HepG2 (cell line): ENCODE results near the gene CTNNA3. TPM values are rescaled to one million over a fixed set of nuclear protein-coding genes. Genes with fewer than 3 reads are reported as not detected.

Experiments
- ATAC-seq: fragments of 200-7000 bp; cut with Tn5 transposase; 3 replicates; pipeline ENCODE4 v1.9.1; 2020; ENCODE audit warnings: mild to moderate bottlenecking, moderate library complexity
- BruUV-seq: library from RNA; stranded (reverse); fragments of 400-500 nt; replicated peaks from 2 replicates; lab custom pipeline; 2021; lab: Mats Ljungman, UMichigan
- CTCF ChIA-PET: fragments of 300-600 bp; formaldehyde crosslinking; extraction: SDS; loops from one replicate; lab custom pipeline; 2021; ENCODE audit warnings: low total read pairs, inconsistent platforms, low intra/inter-chr PET ratio; lab: Yijun Ruan, JAX
- POLR2A ChIA-PET: fragments of 350-600 bp; sonication (Branson Sonifier 250); formaldehyde crosslinking; loops from one replicate; lab custom pipeline; 2020; ENCODE audit warnings: antibody characterized with exemption, inconsistent platforms; lab: Yijun Ruan, JAX
- DNase-seq: peaks from one replicate; pipeline ENCODE4 v3.0.0-alpha.2; 2015; ENCODE audit warnings: low spot score
- FAIRE-seq: peaks from 3 replicates; lab custom pipeline; 2011; peaks lifted over from hg19 to GRCh38; lab: Jason Lieb, UNC
- H2AFZ ChIP-seq: one replicate; pipeline ENCODE4 v1.6.1; 2011; ENCODE audit warnings: low read length, inconsistent platforms
- H3K27ac ChIP-seq: fragments of 300-600 bp; 3 replicates; pipeline ENCODE4 v1.8.0; 2011; ENCODE audit warnings: mixed run types, mild to moderate bottlenecking, mixed read lengths, low read length, inconsistent platforms; ENCODE audit not compliant: insufficient read depth; ENCODE audit errors: extremely low read length
- H3K27me3 ChIP-seq, 2 experiments: fragments of 200-600 bp in 1 of 2; 2 replicates in 1 of 2; 3 replicates in 1 of 2; pipeline versions ENCODE4 v1.6.0 to v1.8.0; 2011; ENCODE audit warnings: low read length in 2 of 2, mild to moderate bottlenecking in 2 of 2, moderate library complexity in 2 of 2, inconsistent platforms in 1 of 2; ENCODE audit not compliant: insufficient read depth in 2 of 2, control insufficient read depth in 1 of 2
- H3K36me3 ChIP-seq, 2 experiments: fragments of 200-600 bp in 1 of 2; replicated peaks in 1 of 2; 2 replicates in 1 of 2; 3 replicates in 1 of 2; pipeline versions ENCODE4 v1.5.1 to v1.8.0; 2011; ENCODE audit warnings: low read length in 2 of 2, inconsistent platforms in 1 of 2; ENCODE audit not compliant: insufficient read depth in 2 of 2, control insufficient read depth in 1 of 2
- H3K4me1 ChIP-seq: 2 replicates; pipeline ENCODE4 v1.5.1; 2012; ENCODE audit warnings: low read length, inconsistent platforms; ENCODE audit not compliant: insufficient read depth
- H3K4me2 ChIP-seq: 2 replicates; pipeline ENCODE4 v1.6.0; 2011; ENCODE audit warnings: low read depth, low read length, inconsistent platforms
- H3K4me3 ChIP-seq, 3 experiments: fragments of 200-600 bp in 1 of 3; sonication (generic), shearing (Covaris generic) in 1 of 3; replicated peaks in 1 of 3; 2 replicates each; pipeline ENCODE4 v1.5.1; 2011 to 2016; ENCODE audit warnings: low read length in 3 of 3, inconsistent platforms in 2 of 3, low read depth in 2 of 3, mild to moderate bottlenecking in 2 of 3, control low read depth in 1 of 3, mixed read lengths in 1 of 3; ENCODE audit not compliant: insufficient read depth in 1 of 3
- H3K79me2 ChIP-seq: one replicate; pipeline ENCODE4 v1.6.1; 2011; ENCODE audit warnings: low read length, inconsistent platforms; ENCODE audit not compliant: insufficient read depth
- H3K9ac ChIP-seq: 2 replicates; pipeline ENCODE4 v1.6.0; 2011; ENCODE audit warnings: mild to moderate bottlenecking, low read depth, low read length, inconsistent platforms; ENCODE audit not compliant: insufficient read depth
- H3K9me3 ChIP-seq: 2 replicates; pipeline ENCODE4 v1.5.1; 2012; ENCODE audit warnings: mild to moderate bottlenecking, low read length
- H4K20me1 ChIP-seq: 2 replicates; pipeline ENCODE4 v1.6.0; 2011; ENCODE audit warnings: inconsistent platforms, mild to moderate bottlenecking, low read length, moderate library complexity; ENCODE audit not compliant: insufficient read depth
- MAFK ChIP-seq, 2 experiments: IDR thresholded peaks in 1 of 2; conservative IDR thresholded peaks in 1 of 2; 2 replicates each; pipeline ENCODE4 v1.6.1; 2011; ENCODE audit warnings: improper control_type of control experiment in 2 of 2, low read length in 2 of 2
- NFKBIZ ChIP-seq: IDR thresholded peaks from 2 replicates; pipeline ENCODE4 v1.6.1; 2018; ENCODE audit warnings: missing genetic modification reagents, missing compliant biosample characterization
- NR2F1 ChIP-seq, 2 experiments: fragments of 450-650 bp in 1 of 2; formaldehyde crosslinking in 1 of 2; IDR thresholded peaks; 2 replicates each; pipeline versions ENCODE4 v1.5.0 to v1.6.1; 2016 to 2020; ENCODE audit warnings: mild to moderate bottlenecking in 1 of 2, missing compliant biosample characterization in 1 of 2, missing genetic modification reagents in 1 of 2, moderate library complexity in 1 of 2
- PHF8 ChIP-seq: sonication (generic); formaldehyde crosslinking; IDR thresholded peaks from 2 replicates; pipeline ENCODE4 v1.5.0; 2020; ENCODE audit warnings: missing genetic modification reagents
- ZFP36 ChIP-seq: fragments of 150-350 bp; IDR thresholded peaks from 2 replicates; pipeline ENCODE4 v1.6.1; 2018; ENCODE audit warnings: borderline replicate concordance, low read length, low read depth; ENCODE audit not compliant: partially characterized antibody
- ZKSCAN8 ChIP-seq: IDR thresholded peaks from 2 replicates; pipeline ENCODE4 v1.6.1; 2016; ENCODE audit warnings: borderline replicate concordance, missing genetic modification reagents, missing compliant biosample characterization
- WGBS: methylation state at CpG from one replicate; pipeline ENCODE4 v1.1.6; 2017; ENCODE audit warnings: low lambda C conversion rate; 5-methylcytosine and 5-hydroxymethylcytosine counted together
- in situ Hi-C: cut with HindIII; loops from 2 replicates; pipeline ENCODE4 v1.10.0; 2017; ENCODE audit warnings: low pct_unique_long_range_greater_than_20kb; ENCODE audit not compliant: extremely low pct_ligation_motif_present
- intact Hi-C: fragments of 100-400 bp; cut with micrococcal nuclease; formaldehyde crosslinking; loops from one replicate; pipeline ENCODE4 v1.10.0; 2022; ENCODE audit not compliant: unreplicated experiment
- polyA plus RNA-seq, 8 experiments: library from polyadenylated mRNA; depleted of rRNA in 3 of 8; stranded (reverse) in 7 of 8; unstranded in 1 of 8; fragments of >200 nt; fragmentation: Illumina TruSeq in 4 of 8; extraction: Trizol in 4 of 8; gene quantifications; 2 replicates each; pipeline versions ENCODE4 v1.2.1 to v1.2.3, GENCODE V29; 2011 to 2016; ENCODE audit warnings: low read depth in 4 of 8, missing spikeins in 1 of 8, mixed read lengths in 1 of 8; ENCODE audit not compliant: insufficient read depth in 1 of 8
- total RNA-seq, 5 experiments: library from RNA; depleted of rRNA; stranded (reverse); fragments of >200 nt; fragmentation: Illumina TruSeq; extraction: Trizol; gene quantifications; 2 replicates each; pipeline ENCODE4 v1.2.3, GENCODE V29; 2016; ENCODE audit warnings: low read depth in 1 of 5
- TF ChIP-seq, protein P1 (sequence below): sonication (generic); formaldehyde crosslinking; IDR thresholded peaks from 2 replicates; pipeline ENCODE4 v1.4.0; 2020; ENCODE audit warnings: mild to moderate bottlenecking, low read depth, missing genetic modification reagents

Gene CTNNA3
- total and polyA plus RNA-seq, 2 of the 13 experiments (the other 11 are each of a cell fraction or from before 2014, with no cell fraction given), result not detected

DNA sequence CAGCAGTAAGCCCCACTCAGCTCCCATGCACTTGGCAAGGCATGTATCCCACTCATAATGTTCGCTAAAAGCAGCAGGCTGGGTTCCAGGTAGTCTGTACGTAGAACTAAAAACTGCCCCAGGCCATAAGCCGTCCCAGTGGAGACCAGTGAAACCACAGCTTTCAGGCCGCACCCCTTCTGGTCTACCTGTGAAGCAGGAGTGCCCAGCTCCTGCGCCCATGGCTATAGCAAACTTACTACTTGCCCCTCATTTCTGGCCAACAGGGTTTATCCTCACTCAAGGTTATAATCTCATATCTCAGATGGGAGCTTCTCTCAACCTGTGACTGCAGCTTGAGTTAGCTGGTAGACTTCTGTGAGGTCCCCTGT is 1108.3 kb downstream of the CTNNA3 start (continued):
- TF ChIP-seq, protein P1, sequence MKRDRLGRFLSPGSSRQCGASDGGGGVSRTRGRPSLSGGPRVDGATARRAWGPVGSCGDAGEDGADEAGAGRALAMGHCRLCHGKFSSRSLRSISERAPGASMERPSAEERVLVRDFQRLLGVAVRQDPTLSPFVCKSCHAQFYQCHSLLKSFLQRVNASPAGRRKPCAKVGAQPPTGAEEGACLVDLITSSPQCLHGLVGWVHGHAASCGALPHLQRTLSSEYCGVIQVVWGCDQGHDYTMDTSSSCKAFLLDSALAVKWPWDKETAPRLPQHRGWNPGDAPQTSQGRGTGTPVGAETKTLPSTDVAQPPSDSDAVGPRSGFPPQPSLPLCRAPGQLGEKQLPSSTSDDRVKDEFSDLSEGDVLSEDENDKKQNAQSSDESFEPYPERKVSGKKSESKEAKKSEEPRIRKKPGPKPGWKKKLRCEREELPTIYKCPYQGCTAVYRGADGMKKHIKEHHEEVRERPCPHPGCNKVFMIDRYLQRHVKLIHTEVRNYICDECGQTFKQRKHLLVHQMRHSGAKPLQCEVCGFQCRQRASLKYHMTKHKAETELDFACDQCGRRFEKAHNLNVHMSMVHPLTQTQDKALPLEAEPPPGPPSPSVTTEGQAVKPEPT, result no peak

GRCh38 chr10:66586897-66587679 is 1108.9 kb downstream of the CTNNA3 start:
- WGBS, result 0% methylated on average over 2 of the region's 4 CpGs
- Histone ChIP-seq H4K20me1 (no peaks in the 10 kb centered on the region), H3K79me2 (no peaks in the 10 kb centered on the region), H3K9me3 (peaks cover 28% of the 10 kb centered on the region), H3K4me2 (no peak overlapping the region), H3K27me3 (no peaks in the 10 kb centered on the region), H3K27ac (no peak overlapping the region), H2AFZ (no peak overlapping the region), H3K4me1 (no peaks in the 10 kb centered on the region), H3K9ac (no peak overlapping the region), H3K36me3 (no peaks in the 10 kb centered on the region), H3K4me3 (no peak overlapping the region)
- in situ Hi-C loops (no loop called here), intact Hi-C loops (no loop called here)
- no TSS peak for BruUV-seq
- CTCF ChIA-PET, result no interaction called here
- FAIRE-seq (no peak), ATAC-seq (no peak), DNase-seq (no peak)
- POLR2A ChIA-PET, result no interaction called here
- TF ChIP-seq NR2F1 (CRISPR knock-in tag; IDR thresholded peaks at IDR 0.05), result no peak
- TF ChIP-seq NFKBIZ, result no peak
- 0 out of 4 replicates have a peak, but pooled peaks of 1 of the 2 experiments have one; percentile 14 for TF ChIP-seq MAFK (conservative IDR thresholded peaks at IDR 0.05 in 1 of 2, IDR thresholded peaks at IDR 0.05 in 1 of 2; ENCODE audit: low read length in 2 of 2)
- TF ChIP-seq, protein P1, result no peak
- TF ChIP-seq PHF8 (CRISPR knock-in tag), result no peak
- TF ChIP-seq ZFP36, result no peak
- no peak for TF ChIP-seq ZKSCAN8
